NCI-H526 treated with DMSO at 0.1 percent for 48 hours (cell line): ENCODE measurements around the gene DYNLT2.

Experiments used
- DNase-seq: peaks from one replicate; lab custom pipeline; 2025; lab: John Stamatoyannopoulos, UW

Gene DYNLT2

GRCh38 chr6:169738204-169738975 is 13.0 kb downstream of the DYNLT2 start:
- DNase-seq, result no peak

- DNase-seq, result no peak
Observed at GRCh38 chr6:169729961-169730360, 21.4 kb downstream of the DYNLT2 start.

GRCh38 chr6:169726963-169727362 is 24.4 kb downstream of the DYNLT2 start:
- no peak for DNase-seq

- no peak for DNase-seq
Observed at GRCh38 chr6:169726049-169726400, 25.3 kb downstream of the DYNLT2 start.

- peak; percentile 42 for DNase-seq
Observed at GRCh38 chr6:169725125-169726048, 26.0 kb downstream of the DYNLT2 start.

GRCh38 chr6:169724494-169725124 is 26.8 kb downstream of the DYNLT2 start, which contains the start of gene PHF10:
TSS of gene PHF10 (minus strand) at chr6:169724500. CDS start at chr6:169723931, 569 bp downstream.
- DNase-seq, result peak; percentile 47

- DNase-seq, result peak; percentile 47
Observed at GRCh38 chr6:169723991-169724493, 27.3 kb downstream of the DYNLT2 start.

- DNase-seq, result peak; percentile 40
Observed at GRCh38 chr6:169723200-169723909, 28.0 kb downstream of the DYNLT2 start.

GRCh38 chr6:169722362-169723199 is 28.8 kb downstream of the DYNLT2 start:
- peak; percentile 40 for DNase-seq

- DNase-seq, result no peak
Observed at GRCh38 chr6:169720207-169720855, 31.0 kb downstream of the DYNLT2 start.

- no peak for DNase-seq
Observed at GRCh38 chr6:169719117-169719516, 32.3 kb downstream of the DYNLT2 start.

GRCh38 chr6:169714595-169714994 is 36.8 kb downstream of the DYNLT2 start:
- no peak for DNase-seq

- no peak for DNase-seq
Observed at GRCh38 chr6:169714178-169714577, 37.2 kb downstream of the DYNLT2 start.

GRCh38 chr6:169710009-169710408 is 41.4 kb downstream of the DYNLT2 start:
- DNase-seq, result no peak

- DNase-seq, result no peak
Observed at GRCh38 chr6:169709293-169709692, 42.1 kb downstream of the DYNLT2 start.

GRCh38 chr6:169707772-169708171 is 43.6 kb downstream of the DYNLT2 start:
- no peak for DNase-seq

GRCh38 chr6:169702840-169703246 is 48.5 kb downstream of the DYNLT2 start:
- no peak for DNase-seq

GRCh38 chr6:169701954-169702839 is 49.2 kb downstream of the DYNLT2 start, which contains the start of the genes C6orf120 and WDR27:
TSS of gene C6orf120 (plus strand) at chr6:169702126. CDS start at chr6:169702460, 334 bp downstream.
TSS of gene WDR27 (minus strand) at chr6:169702029. CDS start at chr6:169689005, 13,024 bp downstream.
- peak; percentile 89 for DNase-seq
